ENCODE results near the gene RAB29. TPM values are rescaled to one million over a fixed set of nuclear protein-coding genes. Genes with fewer than 3 reads are reported as not detected.

The RAB29 gene
- total RNA-seq, 1 experiment from 2014 or later, result 15.1 TPM

GRCh38 chr1:205787287-205787916, 12.1 kb upstream of the RAB29 start:
- Histone ChIP-seq H3K36me3 (ENCODE audit: control insufficient read depth, insufficient read depth, low read length) (no peaks in the 10 kb centered on the region), H3K9me3 (ENCODE audit: control insufficient read depth, insufficient read depth, low read depth, low read length) (no peaks in the 10 kb centered on the region), H3K27me3 (ENCODE audit: control insufficient read depth, insufficient read depth, low read length) (no peaks in the 10 kb centered on the region), H3K4me3 (ENCODE audit: low read depth in 2 of 2, low read length in 2 of 2) (no peak overlapping the region), H3K4me1 (ENCODE audit: control insufficient read depth, insufficient read depth, low read length) (no peaks in the 10 kb centered on the region; the same call in 1 of the 2 replicates), H3K27ac (ENCODE audit: low read length) (no peak overlapping the region)
- no peak for TF ChIP-seq SIN3A (IDR thresholded peaks at IDR 0.05; ENCODE audit: borderline replicate concordance, insufficient read depth, low read depth, low read length)
- ChIA-PET POLR2A (no interaction called here), CTCF (interaction anchor here (0.6 to 0.7 kb wide), 3 partner anchors 130 to 190 kb away, joined by 3 to 4 read pairs (median 3); no protein-coding TSS in a partner anchor)
- BruUV-seq (replicated peaks), result no TSS peak
- DNase-seq (ENCODE audit: low read depth, low spot score), result no peak
- no peak for ATAC-seq
- in situ Hi-C loops (cut with HindIII; ENCODE audit: low pct_unique_long_range_greater_than_20kb, low sequenced_read_pairs), result no loop called here
- intact Hi-C loops (cut with micrococcal nuclease; ENCODE audit: unreplicated experiment), result no loop called here

GRCh38 chr1:205786601-205787000, 11.3 kb upstream of the RAB29 start:
- ChIA-PET CTCF (no interaction called here), POLR2A (no interaction called here)
- BruUV-seq (replicated peaks), result no TSS peak
- Histone ChIP-seq H3K27ac (ENCODE audit: low read length) (no peak overlapping the region), H3K36me3 (ENCODE audit: control insufficient read depth, insufficient read depth, low read length) (no peaks in the 10 kb centered on the region), H3K9me3 (ENCODE audit: control insufficient read depth, insufficient read depth, low read depth, low read length) (no peaks in the 10 kb centered on the region), H3K4me3 (ENCODE audit: low read depth in 2 of 2, low read length in 2 of 2) (no peak overlapping the region), H3K4me1 (ENCODE audit: control insufficient read depth, insufficient read depth, low read length) (no peaks in the 10 kb centered on the region; the same call in 1 of the 2 replicates), H3K27me3 (ENCODE audit: control insufficient read depth, insufficient read depth, low read length) (no peaks in the 10 kb centered on the region)
- no peak for ATAC-seq
- in situ Hi-C loops (cut with HindIII; ENCODE audit: low pct_unique_long_range_greater_than_20kb, low sequenced_read_pairs), result no loop called here
- no peak for DNase-seq (ENCODE audit: low read depth, low spot score)
- TF ChIP-seq SIN3A (IDR thresholded peaks at IDR 0.05; ENCODE audit: borderline replicate concordance, insufficient read depth, low read depth, low read length) (no peak), POLR2AphosphoS5 (IDR thresholded peaks at IDR 0.05; ENCODE audit: low read depth, low read length) (no peak), REST (IDR thresholded peaks at IDR 0.05; ENCODE audit: insufficient read depth in 1 of 2, low read depth in 2 of 2, low read length in 1 of 2) (no peak), CTCF (IDR thresholded peaks at IDR 0.05) (no peak), TCF7L2 (IDR thresholded peaks at IDR 0.05; ENCODE audit: low read depth, low read length) (no peak)
- intact Hi-C loops (cut with micrococcal nuclease; ENCODE audit: unreplicated experiment), result no loop called here

- intact Hi-C loops (cut with micrococcal nuclease; ENCODE audit: unreplicated experiment) (no loop called here), in situ Hi-C loops (cut with HindIII; ENCODE audit: low pct_unique_long_range_greater_than_20kb, low sequenced_read_pairs) (no loop called here)
- CTCF ChIA-PET, result no interaction called here
- POLR2A ChIA-PET, result no interaction called here
- Histone ChIP-seq H3K27me3 (ENCODE audit: control insufficient read depth, insufficient read depth, low read length) (no peaks in the 10 kb centered on the region), H3K27ac (ENCODE audit: low read length) (no peak overlapping the region), H3K9me3 (ENCODE audit: control insufficient read depth, insufficient read depth, low read depth, low read length) (no peaks in the 10 kb centered on the region), H3K4me1 (ENCODE audit: control insufficient read depth, insufficient read depth, low read length) (no peaks in the 10 kb centered on the region; the same call in 1 of the 2 replicates), H3K4me3 (ENCODE audit: low read depth in 2 of 2, low read length in 2 of 2) (no peak overlapping the region), H3K36me3 (ENCODE audit: control insufficient read depth, insufficient read depth, low read length) (no peaks in the 10 kb centered on the region)
- TF ChIP-seq POLR2AphosphoS5 (IDR thresholded peaks at IDR 0.05; ENCODE audit: low read depth, low read length) (no peak), SIN3A (IDR thresholded peaks at IDR 0.05; ENCODE audit: borderline replicate concordance, insufficient read depth, low read depth, low read length) (no peak), REST (IDR thresholded peaks at IDR 0.05; ENCODE audit: insufficient read depth in 1 of 2, low read depth in 2 of 2, low read length in 1 of 2) (no peak), TCF7L2 (IDR thresholded peaks at IDR 0.05; ENCODE audit: low read depth, low read length) (no peak)
- BruUV-seq (replicated peaks), result no TSS peak
- DNase-seq (ENCODE audit: low read depth, low spot score) (no peak), ATAC-seq (no peak)
Measured at GRCh38 chr1:205785446-205785845, 10.2 kb upstream of the RAB29 start.
